Small intestine (tissue), 7 donors: Measurements from ENCODE around the gene WT1. TPM values are rescaled to one million over a fixed set of nuclear protein-coding genes. Genes with fewer than 3 reads are reported as not detected.
A peak's percentile ranks its signal among the peaks of the same experiment; 100 is the strongest.
"Not testable (repeated sequence)": the region's sequence is repeated elsewhere in the genome, so short reads cannot be mapped to it uniquely, and the experiment has no call there.

Experiments
- DNase-seq, 2 donors: peaks; one replicate each; pipeline versions ENCODE4 v3.0.0 to v3.0.0-alpha.2; 2013
- FAIRE-seq: peaks from 2 replicates; lab custom pipeline; 2012; peaks lifted over from hg19 to GRCh38; lab: Jason Lieb, UNC
- H3K27ac ChIP-seq, 3 donors: one replicate each; pipeline ENCODE4 v1.5.1; 2013; ENCODE audit warnings: low read length in 2 of 3, mild to moderate bottlenecking in 2 of 3, control low read depth in 1 of 3, inconsistent platforms in 1 of 3, low read depth in 1 of 3, moderate library complexity in 1 of 3
- H3K27me3 ChIP-seq, 3 donors: one replicate each; pipeline ENCODE4 v1.6.1; 2013; ENCODE audit warnings: low read length in 3 of 3, inconsistent platforms in 1 of 3; ENCODE audit not compliant: control insufficient read depth in 3 of 3, insufficient read depth in 3 of 3
- H3K36me3 ChIP-seq, 3 donors: one replicate each; pipeline ENCODE4 v1.6.1; 2013; ENCODE audit warnings: low read length in 3 of 3, inconsistent platforms in 1 of 3, low read depth in 1 of 3, mild to moderate bottlenecking in 1 of 3, moderate library complexity in 1 of 3; ENCODE audit not compliant: control insufficient read depth in 3 of 3, insufficient read depth in 2 of 3
- H3K4me1 ChIP-seq, 3 donors: one replicate each; pipeline ENCODE4 v1.6.1; 2013; ENCODE audit warnings: low read length in 2 of 3, inconsistent platforms in 1 of 3, low read depth in 1 of 3, mild to moderate bottlenecking in 1 of 3, moderate library complexity in 1 of 3; ENCODE audit not compliant: control insufficient read depth in 3 of 3, insufficient read depth in 2 of 3
- H3K4me3 ChIP-seq, 3 donors: one replicate each; pipeline ENCODE4 v1.5.1; 2013; ENCODE audit warnings: low read length in 3 of 3, control low read depth in 1 of 3, inconsistent platforms in 1 of 3, low read depth in 1 of 3, mild to moderate bottlenecking in 1 of 3, moderate library complexity in 1 of 3
- H3K9me3 ChIP-seq, 2 donors: one replicate each; pipeline ENCODE4 v1.6.1; 2013; ENCODE audit warnings: low read depth in 1 of 2, low read length in 1 of 2; ENCODE audit not compliant: control insufficient read depth in 2 of 2, insufficient read depth in 1 of 2
- WGBS, 3 donors: extraction: QIAGEN DNeasy Blood & Tissue Kit; methylation state at CpG; one replicate each; pipeline ENCODE4 v1.1.7; 2013; 5-methylcytosine and 5-hydroxymethylcytosine counted together
- polyA plus RNA-seq, 4 donors: library from polyadenylated mRNA; stranded (reverse) in 3 of 4; unstranded in 1 of 4; fragments of 200-250 nt in 3 of 4; fragments of 120-200 nt in 1 of 4; gene quantifications; one replicate each; pipeline versions ENCODE4 v1.2.1 to v1.2.3, GENCODE V29; 2013
- donor health status: healthy with polysubstance abuse.
- donor health status: control.
- donor health status: control.
- donor health status: Bipolar disorder and iron deficiency.
- donor health status: healthy.

Gene WT1
- polyA plus RNA-seq, 4 donors, result 0.03 TPM; not detected in 3

GRCh38 chr11:32386770-32387377 lies 48.5 kb downstream of the WT1 start:
- no peak for DNase-seq
- no peaks in the 10 kb centered on the region for H3K4me1 ChIP-seq
- no peak overlapping the region for H3K27ac ChIP-seq
- 12 to 20% (median 15%) methylated on average over 8 of the region's 8 CpGs for WGBS, 3 donors
- H3K9me3 ChIP-seq, result no peaks in the 10 kb centered on the region
- no peaks in the 10 kb centered on the region for H3K36me3 ChIP-seq
- no peak overlapping the region for H3K4me3 ChIP-seq
- peaks cover 0 to 15% (median 5%) of the 10 kb centered on the region in 3 donors for H3K27me3 ChIP-seq
- FAIRE-seq, result no peak

DNA sequence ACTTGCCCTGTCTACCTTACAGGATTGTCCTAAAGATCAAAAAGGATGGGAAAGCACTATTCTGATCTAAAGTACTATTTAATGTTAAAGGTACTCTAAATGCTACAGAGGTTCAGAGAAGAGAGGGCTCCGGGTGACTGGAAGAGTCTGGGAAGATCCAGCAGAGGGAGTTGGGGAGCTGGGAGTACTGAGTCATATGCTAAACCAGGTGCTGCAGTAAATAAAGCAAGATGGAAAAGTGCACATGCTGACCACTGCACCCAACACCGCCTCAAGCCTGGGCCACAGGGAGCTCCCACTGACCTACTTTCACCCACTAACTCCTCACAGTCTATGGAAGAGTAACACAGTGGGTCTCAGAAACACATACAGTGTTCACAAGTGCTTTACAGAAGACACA lies 49.3 kb downstream of the WT1 start:
- Histone ChIP-seq H3K4me3 (no peak overlapping the region), H3K9me3 (no peaks in the 10 kb centered on the region), H3K27me3 (peaks cover 0 to 15% (median 5%) of the 10 kb centered on the region in 3 donors), H3K36me3 (no peaks in the 10 kb centered on the region), H3K4me1 (no peaks in the 10 kb centered on the region), H3K27ac (no peak overlapping the region)
- DNase-seq, result peak; percentile 19 to 25
- no peak for FAIRE-seq
- WGBS, 3 donors, result 11 to 48% (median 21%) methylated on average over 2 of the region's 2 CpGs

GRCh38 chr11:32382339-32383049 lies 52.8 kb downstream of the WT1 start:
- WGBS, 3 donors, result 70 to 76% (median 75%) methylated on average over 10 of the region's 10 CpGs
- H3K27ac ChIP-seq, result no peak overlapping the region
- H3K9me3 ChIP-seq, result peaks cover 0 to 6% of the 10 kb centered on the region in 2 donors
- no peak for FAIRE-seq
- H3K27me3 ChIP-seq, result peaks cover 0 to 15% (median 5%) of the 10 kb centered on the region in 3 donors
- H3K4me3 ChIP-seq, result no peak overlapping the region
- DNase-seq, result no peak
- no peaks in the 10 kb centered on the region for H3K4me1 ChIP-seq
- H3K36me3 ChIP-seq, result no peaks in the 10 kb centered on the region

GRCh38 chr11:32381179-32381578 lies 54.2 kb downstream of the WT1 start:
- Histone ChIP-seq H3K27me3 (peaks cover 0 to 9% (median 5%) of the 10 kb centered on the region in 3 donors), H3K4me1 (no peaks in the 10 kb centered on the region), H3K27ac (no peak overlapping the region), H3K4me3 (no peak overlapping the region), H3K36me3 (no peaks in the 10 kb centered on the region), H3K9me3 (peaks cover 0 to 10% of the 10 kb centered on the region in 2 donors)
- DNase-seq (no peak), FAIRE-seq (no peak)
- WGBS, 3 donors, result 71 to 84% (median 81%) methylated on average over 9 of the region's 9 CpGs

GRCh38 chr11:32379719-32380118 lies 55.6 kb downstream of the WT1 start:
- Histone ChIP-seq H3K4me3 (no peak overlapping the region), H3K27me3 (peaks cover 0 to 5% (median 5%) of the 10 kb centered on the region in 3 donors), H3K36me3 (no peaks in the 10 kb centered on the region), H3K27ac (no peak overlapping the region), H3K9me3 (peaks cover 0 to 10% of the 10 kb centered on the region in 2 donors), H3K4me1 (no peaks in the 10 kb centered on the region)
- WGBS, 3 donors, result 64 to 74% (median 70%) methylated on average over 10 of the region's 10 CpGs
- FAIRE-seq (no peak), DNase-seq (no peak)

DNA sequence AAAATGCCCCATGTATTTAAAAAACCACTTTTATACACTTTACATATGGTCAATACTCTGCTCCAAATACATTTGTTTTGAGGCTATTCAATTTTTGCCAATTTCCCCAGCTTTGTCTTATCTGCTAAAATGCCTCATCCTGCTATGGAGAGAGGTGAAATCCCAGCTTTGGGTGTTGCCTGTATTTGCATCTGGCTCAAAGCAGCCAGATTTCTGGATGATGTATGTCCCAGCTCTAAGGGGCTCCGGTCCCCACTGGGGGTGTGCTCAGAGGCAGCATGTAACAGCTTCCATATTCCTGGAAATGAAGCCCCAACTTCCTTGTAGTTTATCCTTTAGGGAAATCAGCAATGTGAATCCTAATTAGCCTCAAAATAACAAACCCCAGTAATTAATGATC lies 59.5 kb downstream of the WT1 start:
- FAIRE-seq (no peak), DNase-seq (no peak)
- Histone ChIP-seq H3K4me3 (no peak overlapping the region), H3K4me1 (no peaks in the 10 kb centered on the region), H3K36me3 (no peaks in the 10 kb centered on the region), H3K9me3 (peaks cover 2 to 10% of the 10 kb centered on the region in 2 donors), H3K27me3 (no peaks in the 10 kb centered on the region), H3K27ac (no peak overlapping the region)
- WGBS, 3 donors, result 28 to 38% (median 35%) methylated on average over 1 of the region's 1 CpG

- WGBS, 3 donors, result 41 to 49% (median 43%) methylated on average over 13 of the region's 13 CpGs
Measured at GRCh38 chr11:32374261-32374711, 61.1 kb downstream of the WT1 start.

GRCh38 chr11:32369987-32370386 lies 65.4 kb downstream of the WT1 start:
- not testable (repeated sequence) for H3K9me3 ChIP-seq, H3K36me3 ChIP-seq, FAIRE-seq, H3K4me3 ChIP-seq, H3K27ac ChIP-seq, H3K4me1 ChIP-seq, H3K27me3 ChIP-seq, DNase-seq

More at GRCh38 chr11:32374261-32374711, 61.1 kb downstream of the WT1 start:
- no peaks in the 10 kb centered on the region for H3K4me1 ChIP-seq
- H3K27ac ChIP-seq, result no peak overlapping the region
- no peaks in the 10 kb centered on the region for H3K27me3 ChIP-seq
- no peak for FAIRE-seq
- peaks cover 2 to 10% of the 10 kb centered on the region in 2 donors for H3K9me3 ChIP-seq
- DNase-seq, result peak; percentile 20 to 29
- no peaks in the 10 kb centered on the region for H3K36me3 ChIP-seq
- no peak overlapping the region for H3K4me3 ChIP-seq
